Middle frontal gyrus (tissue), 1 donor: ENCODE results near the gene NAV2.

Source experiments
- DNase-seq: peaks from one replicate; pipeline ENCODE4 v3.0.0-alpha.2; 2015; ENCODE audit warnings: low spot score; ENCODE audit errors: extremely low spot score

NAV2 gene

GRCh38 chr11:20134991-20135736 is 422.5 kb downstream of the NAV2 start:
- no peak for DNase-seq

DNA sequence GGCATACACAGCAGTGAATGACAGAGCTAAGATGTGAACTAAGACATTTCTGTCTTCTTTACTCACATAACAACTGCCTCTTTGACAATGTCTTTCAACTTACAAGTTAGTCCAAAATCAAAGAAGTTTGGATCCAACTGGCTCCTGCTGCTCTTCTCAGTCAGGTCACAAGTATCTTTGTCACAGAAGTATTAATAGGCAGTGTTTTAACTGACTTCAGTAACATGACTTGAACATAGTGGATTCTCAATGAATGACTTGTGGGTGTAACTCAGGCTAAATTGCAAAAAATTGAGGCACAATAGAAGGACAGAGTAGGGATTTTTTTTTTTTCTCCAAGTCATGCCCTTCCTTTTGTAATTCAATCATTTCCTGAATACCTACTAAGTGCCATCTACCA is 425.0 kb downstream of the NAV2 start:
- no peak for DNase-seq

- no peak for DNase-seq
These were observed 426.1 kb downstream of the NAV2 start for GRCh38 chr11:20138707-20139106.

DNA sequence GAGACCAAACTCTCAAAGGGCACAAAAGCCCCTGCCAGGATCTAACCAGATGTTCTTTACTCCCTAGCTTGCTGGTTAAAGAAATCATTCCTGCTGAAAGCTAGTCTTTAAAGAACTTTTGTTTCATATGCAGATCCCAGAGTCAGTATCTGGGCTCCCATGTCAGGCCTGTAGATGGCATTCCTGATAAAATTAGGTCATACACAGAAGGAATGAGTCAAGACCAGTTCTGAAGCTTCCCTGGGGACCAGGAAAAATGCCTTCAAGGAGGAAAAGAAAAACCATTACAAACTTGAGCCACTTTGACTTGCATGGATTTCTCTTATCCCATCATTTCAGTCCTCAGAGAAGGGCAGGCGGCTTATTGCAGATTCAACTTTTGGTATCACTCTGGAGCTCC is 441.7 kb downstream of the NAV2 start:
- DNase-seq, result no peak

DNA sequence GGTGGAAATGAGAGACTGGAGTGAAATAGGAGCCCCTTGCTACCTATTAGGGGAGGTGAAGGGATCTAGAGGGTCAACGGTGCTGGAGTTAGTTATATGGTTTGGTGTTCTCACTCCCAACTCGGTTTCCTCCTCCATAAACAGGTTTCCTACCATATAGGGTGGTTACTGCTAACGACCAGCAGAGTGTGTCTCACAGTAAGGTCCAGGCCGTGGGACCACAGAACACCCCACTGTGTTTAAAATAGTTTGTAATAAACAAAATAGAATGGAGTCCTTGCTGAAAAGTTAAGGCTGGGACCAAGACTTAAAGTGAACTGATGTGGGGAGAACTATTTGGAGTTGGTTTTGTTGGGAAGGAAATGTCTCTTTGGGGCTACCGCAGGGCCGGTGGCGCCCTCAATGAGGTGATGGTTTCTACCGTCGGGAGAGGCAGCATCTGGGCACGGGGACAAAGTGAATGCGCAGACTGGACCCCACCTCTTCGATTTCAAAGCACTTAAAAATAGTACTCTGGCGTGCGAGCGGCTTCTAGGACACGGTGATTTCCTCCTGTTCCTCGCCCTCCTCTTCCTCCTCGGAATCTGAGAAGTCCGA is 443.1 kb downstream of the NAV2 start:
- no peak for DNase-seq

- DNase-seq, result no peak
These were observed 443.7 kb downstream of the NAV2 start for GRCh38 chr11:20156280-20156875.

DNA sequence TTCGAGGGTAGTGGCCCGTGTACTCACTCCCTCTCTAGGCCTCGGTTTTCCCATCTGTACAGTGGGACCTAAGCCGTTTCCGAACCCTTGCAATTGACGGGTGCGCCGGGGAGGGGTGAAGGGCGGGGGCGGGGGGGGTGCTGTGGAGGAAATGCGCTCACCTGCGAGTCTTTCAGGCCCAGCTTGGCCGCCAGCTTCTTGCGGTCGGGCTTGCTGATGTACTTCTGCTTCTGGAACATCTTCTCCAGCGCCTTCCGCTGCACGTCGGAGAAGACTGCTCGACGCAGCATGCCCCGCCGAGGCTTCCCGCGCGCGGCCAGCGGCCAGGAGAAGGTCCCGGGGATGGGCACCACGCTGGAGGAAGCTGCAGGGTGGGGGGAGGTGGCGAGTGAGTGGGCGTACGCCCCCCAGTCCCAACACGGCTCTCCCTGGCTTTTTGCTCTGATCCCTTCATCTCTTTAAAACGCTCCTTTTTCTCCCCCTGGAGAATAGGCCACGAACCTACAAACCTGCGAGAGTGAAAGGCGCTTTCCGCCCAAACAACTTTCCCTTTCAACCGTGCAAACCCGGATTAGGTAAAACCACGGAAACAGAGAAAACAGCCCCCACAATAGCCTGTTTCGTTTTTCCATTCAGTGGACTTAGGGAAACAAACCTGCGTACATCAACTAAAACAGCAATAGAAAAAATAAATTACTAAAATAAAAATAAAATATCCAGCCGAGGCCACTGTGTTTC is 444.4 kb downstream of the NAV2 start:
- DNase-seq, result no peak

GRCh38 chr11:20157728-20158127 is 445.1 kb downstream of the NAV2 start:
- no peak for DNase-seq

DNA sequence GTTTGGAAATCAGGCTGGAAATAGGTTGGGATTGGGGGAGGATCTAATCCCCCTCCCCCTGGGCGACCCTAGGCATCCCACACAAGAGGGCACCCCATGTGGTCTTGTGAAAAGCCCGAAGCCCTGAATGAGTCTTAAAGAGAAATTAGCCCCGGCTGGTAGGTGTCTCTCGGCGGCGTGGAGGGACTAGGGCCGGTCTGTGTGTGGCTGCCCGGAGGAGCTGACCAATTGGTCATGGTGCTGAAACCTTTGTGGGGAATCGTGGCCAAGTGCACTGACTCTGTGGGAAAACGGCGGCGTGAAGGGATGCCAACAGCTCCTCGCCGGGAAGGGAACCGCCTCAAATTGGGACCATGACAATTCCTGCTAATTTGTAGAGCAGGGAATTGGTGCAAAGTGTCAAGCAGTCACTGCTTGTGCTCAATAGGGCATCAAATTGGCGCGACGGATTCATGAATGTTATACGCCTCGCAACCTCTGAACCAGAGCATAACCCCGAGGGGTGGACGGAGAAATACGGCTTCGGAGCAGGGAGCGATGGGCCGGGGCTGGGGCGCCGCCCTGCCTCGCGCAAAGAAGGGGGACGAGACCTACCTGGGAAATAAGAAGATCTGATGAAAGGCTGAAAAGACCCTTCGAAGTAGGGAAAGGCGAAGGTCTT is 446.1 kb downstream of the NAV2 start:
- no peak for DNase-seq

GRCh38 chr11:20159466-20160381 is 447.1 kb downstream of the NAV2 start:
- no peak for DNase-seq

DNA sequence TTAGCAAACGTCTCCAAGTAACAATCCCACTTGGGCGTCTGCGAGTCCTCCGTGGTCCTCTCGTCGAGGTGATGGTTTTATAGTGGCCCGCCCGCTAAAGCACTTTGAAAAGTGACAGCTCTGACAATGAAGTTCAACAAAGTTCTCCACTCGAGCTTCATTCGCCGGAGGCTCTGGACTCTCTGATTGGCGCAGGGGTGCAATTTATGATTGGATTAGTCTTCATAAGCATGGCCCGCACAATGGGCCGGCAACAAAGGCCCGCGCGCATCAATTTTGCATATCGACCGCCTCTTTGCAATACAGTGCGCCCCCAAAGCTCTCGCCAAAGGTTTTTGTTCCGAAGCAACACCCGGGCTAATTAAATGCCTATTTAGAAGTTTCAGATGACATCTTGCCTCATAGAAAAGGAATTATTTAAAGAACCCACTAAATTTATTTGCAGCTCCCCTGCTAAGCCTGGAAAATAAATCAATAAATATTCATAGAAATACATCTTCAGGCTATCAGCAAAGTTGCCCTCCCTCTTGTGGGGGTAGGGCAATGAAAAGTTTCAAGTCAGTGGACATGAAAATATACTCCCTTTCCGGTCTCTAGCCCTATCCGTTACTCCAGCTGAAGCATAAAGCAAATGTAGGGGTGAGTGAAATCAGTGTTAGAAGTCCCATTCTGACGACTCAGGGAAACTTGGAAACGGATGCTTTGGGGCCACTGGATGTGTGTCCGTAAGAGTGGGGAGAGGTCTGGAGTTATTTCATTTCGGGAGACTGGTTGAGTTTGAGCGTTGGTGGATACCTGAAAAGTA is 448.0 kb downstream of the NAV2 start, which contains the start of gene DBX1:
DBX1 (minus strand) TSS at position 51 of the 805 bp plus-strand sequence. CDS start 151 bp downstream, outside the sequence.
- DNase-seq, result no peak

GRCh38 chr11:20161230-20161918 is 448.7 kb downstream of the NAV2 start:
- DNase-seq, result no peak

DNA sequence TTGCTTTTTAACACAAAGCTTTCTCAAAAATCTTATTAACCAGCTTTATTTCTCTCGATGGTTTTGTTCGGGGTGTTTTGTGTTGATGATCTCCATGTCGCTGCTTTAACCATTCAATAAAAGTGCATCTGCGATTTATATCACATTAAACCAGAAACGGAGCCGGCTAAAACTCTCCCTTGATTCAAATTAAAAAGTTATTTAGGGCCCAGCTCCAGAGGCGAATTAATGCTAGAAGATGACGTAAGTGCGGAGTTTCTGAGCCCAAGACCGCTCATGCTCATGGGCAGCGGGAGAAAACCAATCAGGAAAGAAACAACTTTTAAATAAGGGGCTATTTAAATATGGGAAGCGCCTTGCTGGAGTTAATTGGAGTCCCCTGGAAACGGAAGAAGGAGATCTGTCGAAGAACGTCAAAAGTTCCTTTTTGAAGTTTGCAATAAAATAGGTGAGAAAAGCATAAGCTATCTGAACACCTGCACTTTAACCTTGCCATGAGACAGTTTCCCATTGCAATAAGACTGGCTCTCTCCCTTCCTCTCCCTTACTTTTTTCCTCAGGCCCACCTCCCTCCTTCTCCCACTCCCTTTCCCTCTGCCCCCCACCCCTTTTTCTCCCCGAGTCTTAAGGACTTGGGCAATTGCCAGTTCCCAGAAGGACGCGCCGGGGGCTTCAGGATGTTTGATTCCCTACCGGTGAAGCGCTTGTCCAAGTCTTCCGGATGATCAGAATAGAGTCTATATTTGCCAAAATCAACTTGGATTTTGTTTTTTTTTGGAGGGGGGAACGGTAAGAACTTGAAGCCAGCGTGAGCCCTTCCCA is 449.5 kb downstream of the NAV2 start:
- DNase-seq, result no peak

- no peak for DNase-seq
These were observed 450.5 kb downstream of the NAV2 start for GRCh38 chr11:20162824-20163782.

- no peak for DNase-seq
These were observed 451.3 kb downstream of the NAV2 start for GRCh38 chr11:20163783-20164481.
